SK-N-SH treated with all-trans-retinoic acid at 6 μM for 48 hours (cell line): Measurements from ENCODE around the gene CORO7.
A peak's percentile ranks its signal among the peaks of the same experiment; 100 is the strongest.

ENCODE experiments used
- ATAC-seq: fragments of 200-7000 bp; cut with Tn5 transposase; 3 replicates; pipeline ENCODE4 v1.9.1; 2020; ENCODE audit warnings: mild to moderate bottlenecking, moderate library complexity
- BACH2 ChIP-seq: fragments of 250-450 bp; sonication (Bioruptor Pico); IDR thresholded peaks from 2 replicates; pipeline ENCODE4 v1.9.0; 2021; ENCODE audit warnings: mild to moderate bottlenecking, borderline replicate concordance
- CSDC2 ChIP-seq: fragments of 250-450 bp; sonication (Bioruptor Pico); IDR thresholded peaks from 2 replicates; pipeline ENCODE4 v1.5.0; 2020; ENCODE audit warnings: mild to moderate bottlenecking, moderate library complexity
- CSRNP3 ChIP-seq: fragments of 250-450 bp; sonication (Bioruptor Pico); IDR thresholded peaks from 2 replicates; pipeline ENCODE4 v1.5.1; 2021; ENCODE audit warnings: mild to moderate bottlenecking, moderate library complexity
- ESRRG ChIP-seq: fragments of 250-450 bp; sonication (Bioruptor Pico); IDR thresholded peaks from 2 replicates; pipeline ENCODE4 v1.6.1; 2021; ENCODE audit warnings: mild to moderate bottlenecking
- POU6F1 ChIP-seq: fragments of 250-450 bp; sonication (Bioruptor Pico); IDR thresholded peaks from 2 replicates; pipeline ENCODE4 v1.8.0; 2021; ENCODE audit warnings: low read depth, mild to moderate bottlenecking, moderate library complexity, borderline replicate concordance
- PPARA ChIP-seq: fragments of 250-450 bp; sonication (Bioruptor Pico); IDR thresholded peaks from 2 replicates; pipeline ENCODE4 v1.5.0; 2020; ENCODE audit warnings: mild to moderate bottlenecking, borderline replicate concordance
- TCF4 ChIP-seq: fragments of 250-450 bp; sonication (Bioruptor Pico); IDR thresholded peaks from 2 replicates; pipeline ENCODE4 v1.8.0; 2021; ENCODE audit warnings: mild to moderate bottlenecking, moderate library complexity, borderline replicate concordance
- TOX ChIP-seq: fragments of 250-450 bp; sonication (Bioruptor Pico); IDR thresholded peaks from 2 replicates; pipeline ENCODE4 v1.8.0; 2021; ENCODE audit warnings: mild to moderate bottlenecking, moderate library complexity, borderline replicate concordance
- ZC3H10 ChIP-seq: fragments of 250-450 bp; sonication (Bioruptor Pico); IDR thresholded peaks from 2 replicates; pipeline ENCODE4 v1.5.1; 2021; ENCODE audit warnings: mild to moderate bottlenecking, moderate library complexity
- ZFP3 ChIP-seq: fragments of 250-450 bp; sonication (Bioruptor Pico); IDR thresholded peaks from 2 replicates; pipeline ENCODE4 v1.5.0; 2020; ENCODE audit warnings: mild to moderate bottlenecking, moderate library complexity
- ZNF565 ChIP-seq: fragments of 450-650 bp; formaldehyde crosslinking; conservative IDR thresholded peaks from 2 replicates; pipeline ENCODE4 v1.5.0; 2020; ENCODE audit warnings: low read depth, mild to moderate bottlenecking, moderate library complexity
- ZNF70 ChIP-seq: fragments of 450-650 bp; formaldehyde crosslinking; IDR thresholded peaks from 2 replicates; pipeline ENCODE4 v1.5.0; 2020; ENCODE audit warnings: mild to moderate bottlenecking, moderate library complexity
- ZNF8 ChIP-seq: fragments of 450-650 bp; formaldehyde crosslinking; IDR thresholded peaks from 2 replicates; pipeline ENCODE4 v1.5.0; 2020; ENCODE audit warnings: mild to moderate bottlenecking, moderate library complexity
- TF ChIP-seq, protein P1 (sequence below): fragments of 250-450 bp; sonication (Bioruptor Pico); IDR thresholded peaks from 2 replicates; pipeline ENCODE4 v1.8.0; 2020; ENCODE audit warnings: mild to moderate bottlenecking, moderate library complexity, borderline replicate concordance
- TF ChIP-seq, protein P2 (sequence below): fragments of 250-450 bp; sonication (Bioruptor Pico); IDR thresholded peaks from 2 replicates; pipeline ENCODE4 v1.5.1; 2020; ENCODE audit warnings: low read depth, mild to moderate bottlenecking, moderate library complexity
- TF ChIP-seq, protein P3 (sequence below): fragments of 250-450 bp; sonication (Bioruptor Pico); IDR thresholded peaks from 2 replicates; pipeline ENCODE4 v1.5.0; 2020; ENCODE audit warnings: mild to moderate bottlenecking, moderate library complexity

The CORO7 gene

GRCh38 chr16:4416200-4417032 lies at the start of gene CORO7:
Gene CORO7, minus strand, starts transcription at chr16:4416596. Its CDS starts 78 bp downstream, at chr16:4416518.
- TF ChIP-seq, protein P1, sequence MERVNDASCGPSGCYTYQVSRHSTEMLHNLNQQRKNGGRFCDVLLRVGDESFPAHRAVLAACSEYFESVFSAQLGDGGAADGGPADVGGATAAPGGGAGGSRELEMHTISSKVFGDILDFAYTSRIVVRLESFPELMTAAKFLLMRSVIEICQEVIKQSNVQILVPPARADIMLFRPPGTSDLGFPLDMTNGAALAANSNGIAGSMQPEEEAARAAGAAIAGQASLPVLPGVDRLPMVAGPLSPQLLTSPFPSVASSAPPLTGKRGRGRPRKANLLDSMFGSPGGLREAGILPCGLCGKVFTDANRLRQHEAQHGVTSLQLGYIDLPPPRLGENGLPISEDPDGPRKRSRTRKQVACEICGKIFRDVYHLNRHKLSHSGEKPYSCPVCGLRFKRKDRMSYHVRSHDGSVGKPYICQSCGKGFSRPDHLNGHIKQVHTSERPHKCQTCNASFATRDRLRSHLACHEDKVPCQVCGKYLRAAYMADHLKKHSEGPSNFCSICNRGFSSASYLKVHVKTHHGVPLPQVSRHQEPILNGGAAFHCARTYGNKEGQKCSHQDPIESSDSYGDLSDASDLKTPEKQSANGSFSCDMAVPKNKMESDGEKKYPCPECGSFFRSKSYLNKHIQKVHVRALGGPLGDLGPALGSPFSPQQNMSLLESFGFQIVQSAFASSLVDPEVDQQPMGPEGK (CRISPR knock-in tag): no peak
- TF ChIP-seq ZNF565 (CRISPR knock-in tag) (no peak), BACH2 (no peak), CSRNP3 (no peak), ZFP3 (CRISPR knock-in tag) (no peak), TOX (CRISPR knock-in tag) (no peak), PPARA (CRISPR knock-in tag) (no peak), POU6F1 (no peak), ZNF70 (no peak)
- TF ChIP-seq, protein P2, sequence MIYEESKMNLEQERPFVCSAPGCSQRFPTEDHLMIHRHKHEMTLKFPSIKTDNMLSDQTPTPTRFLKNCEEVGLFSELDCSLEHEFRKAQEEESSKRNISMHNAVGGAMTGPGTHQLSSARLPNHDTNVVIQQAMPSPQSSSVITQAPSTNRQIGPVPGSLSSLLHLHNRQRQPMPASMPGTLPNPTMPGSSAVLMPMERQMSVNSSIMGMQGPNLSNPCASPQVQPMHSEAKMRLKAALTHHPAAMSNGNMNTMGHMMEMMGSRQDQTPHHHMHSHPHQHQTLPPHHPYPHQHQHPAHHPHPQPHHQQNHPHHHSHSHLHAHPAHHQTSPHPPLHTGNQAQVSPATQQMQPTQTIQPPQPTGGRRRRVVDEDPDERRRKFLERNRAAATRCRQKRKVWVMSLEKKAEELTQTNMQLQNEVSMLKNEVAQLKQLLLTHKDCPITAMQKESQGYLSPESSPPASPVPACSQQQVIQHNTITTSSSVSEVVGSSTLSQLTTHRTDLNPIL (CRISPR knock-in tag): no peak
- TF ChIP-seq, all 23 proteins: peak for 0
- ATAC-seq: peak; percentile 97

GRCh38 chr16:4463522-4464163 lies 47.2 kb upstream of the CORO7 start:
- peak; percentile 43; the same call in 2 of the 3 replicates for ATAC-seq
- TF ChIP-seq POU6F1 (no peak), ZC3H10 (CRISPR knock-in tag) (no peak), TCF4 (CRISPR knock-in tag) (no peak), ZNF565 (CRISPR knock-in tag) (no peak), ESRRG (CRISPR knock-in tag) (no peak), CSDC2 (CRISPR knock-in tag) (no peak), ZNF8 (CRISPR knock-in tag) (no peak), PPARA (CRISPR knock-in tag) (no peak), TOX (CRISPR knock-in tag) (no peak), ZNF70 (no peak)
- TF ChIP-seq, protein P3, sequence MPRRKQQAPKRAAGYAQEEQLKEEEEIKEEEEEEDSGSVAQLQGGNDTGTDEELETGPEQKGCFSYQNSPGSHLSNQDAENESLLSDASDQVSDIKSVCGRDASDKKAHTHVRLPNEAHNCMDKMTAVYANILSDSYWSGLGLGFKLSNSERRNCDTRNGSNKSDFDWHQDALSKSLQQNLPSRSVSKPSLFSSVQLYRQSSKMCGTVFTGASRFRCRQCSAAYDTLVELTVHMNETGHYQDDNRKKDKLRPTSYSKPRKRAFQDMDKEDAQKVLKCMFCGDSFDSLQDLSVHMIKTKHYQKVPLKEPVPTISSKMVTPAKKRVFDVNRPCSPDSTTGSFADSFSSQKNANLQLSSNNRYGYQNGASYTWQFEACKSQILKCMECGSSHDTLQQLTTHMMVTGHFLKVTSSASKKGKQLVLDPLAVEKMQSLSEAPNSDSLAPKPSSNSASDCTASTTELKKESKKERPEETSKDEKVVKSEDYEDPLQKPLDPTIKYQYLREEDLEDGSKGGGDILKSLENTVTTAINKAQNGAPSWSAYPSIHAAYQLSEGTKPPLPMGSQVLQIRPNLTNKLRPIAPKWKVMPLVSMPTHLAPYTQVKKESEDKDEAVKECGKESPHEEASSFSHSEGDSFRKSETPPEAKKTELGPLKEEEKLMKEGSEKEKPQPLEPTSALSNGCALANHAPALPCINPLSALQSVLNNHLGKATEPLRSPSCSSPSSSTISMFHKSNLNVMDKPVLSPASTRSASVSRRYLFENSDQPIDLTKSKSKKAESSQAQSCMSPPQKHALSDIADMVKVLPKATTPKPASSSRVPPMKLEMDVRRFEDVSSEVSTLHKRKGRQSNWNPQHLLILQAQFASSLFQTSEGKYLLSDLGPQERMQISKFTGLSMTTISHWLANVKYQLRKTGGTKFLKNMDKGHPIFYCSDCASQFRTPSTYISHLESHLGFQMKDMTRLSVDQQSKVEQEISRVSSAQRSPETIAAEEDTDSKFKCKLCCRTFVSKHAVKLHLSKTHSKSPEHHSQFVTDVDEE (CRISPR knock-in tag): no peak
- TF ChIP-seq, protein P1 (CRISPR knock-in tag): no peak
